GM19023 (cell line): ENCODE measurements around the gene TK1.
"Not testable (repeated sequence)": the region's sequence is repeated elsewhere in the genome, so short reads cannot be mapped to it uniquely, and the experiment has no call there.

Source experiments
- ATAC-seq: cut with Tn5 transposase; IDR thresholded peaks from one replicate; pipeline ENCODE4 v1.9.1; 2021; ENCODE audit warnings: mild to moderate bottlenecking, moderate library complexity; ENCODE audit not compliant: unreplicated experiment

TK1 gene

GRCh38 chr17:78180083-78180482, 6.8 kb downstream of the TK1 start:
- no peak for ATAC-seq

DNA sequence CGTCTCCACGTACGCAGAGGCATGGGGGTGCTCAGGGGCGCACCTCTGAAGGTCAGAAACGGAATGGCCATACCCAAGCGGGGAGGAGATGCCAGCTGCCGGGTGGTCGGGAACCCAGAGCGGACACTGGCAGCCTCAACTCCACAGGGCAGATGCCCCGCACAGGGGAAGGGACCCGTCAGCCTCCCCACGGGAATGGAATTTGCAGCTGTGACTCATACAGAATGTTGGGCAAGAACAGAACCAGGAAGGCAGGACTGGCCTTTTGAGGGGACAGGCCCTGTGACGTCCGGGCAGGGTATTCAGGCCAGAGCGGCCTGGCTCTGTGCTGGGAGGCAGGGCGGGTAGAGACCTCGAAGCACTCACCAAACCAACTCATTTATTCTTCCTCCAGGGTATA, 7.5 kb downstream of the TK1 start:
- ATAC-seq: no peak

- no peak for ATAC-seq
These were observed 10.3 kb downstream of the TK1 start for GRCh38 chr17:78176548-78177025.

DNA sequence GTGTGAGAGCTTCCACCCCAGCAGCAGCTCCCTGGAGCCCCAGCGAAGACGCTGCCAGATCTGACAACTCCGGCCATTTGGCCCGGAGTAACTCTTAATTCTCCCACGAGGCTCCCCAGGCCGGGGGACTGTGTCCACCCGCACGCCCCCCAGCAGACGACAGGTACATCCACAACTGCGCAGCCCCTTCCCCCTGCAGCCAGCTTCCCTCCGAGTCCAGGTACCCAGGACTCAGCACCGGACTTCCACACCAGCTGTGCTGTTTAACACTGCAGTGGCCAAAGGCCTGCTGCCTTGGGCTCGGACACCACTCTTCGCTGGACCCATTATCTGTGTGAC, 11.2 kb downstream of the TK1 start:
- no peak for ATAC-seq

GRCh38 chr17:78174870-78175642, 11.8 kb downstream of the TK1 start:
- no peak for ATAC-seq

GRCh38 chr17:78174346-78174869, 12.4 kb downstream of the TK1 start:
- ATAC-seq: no peak

DNA sequence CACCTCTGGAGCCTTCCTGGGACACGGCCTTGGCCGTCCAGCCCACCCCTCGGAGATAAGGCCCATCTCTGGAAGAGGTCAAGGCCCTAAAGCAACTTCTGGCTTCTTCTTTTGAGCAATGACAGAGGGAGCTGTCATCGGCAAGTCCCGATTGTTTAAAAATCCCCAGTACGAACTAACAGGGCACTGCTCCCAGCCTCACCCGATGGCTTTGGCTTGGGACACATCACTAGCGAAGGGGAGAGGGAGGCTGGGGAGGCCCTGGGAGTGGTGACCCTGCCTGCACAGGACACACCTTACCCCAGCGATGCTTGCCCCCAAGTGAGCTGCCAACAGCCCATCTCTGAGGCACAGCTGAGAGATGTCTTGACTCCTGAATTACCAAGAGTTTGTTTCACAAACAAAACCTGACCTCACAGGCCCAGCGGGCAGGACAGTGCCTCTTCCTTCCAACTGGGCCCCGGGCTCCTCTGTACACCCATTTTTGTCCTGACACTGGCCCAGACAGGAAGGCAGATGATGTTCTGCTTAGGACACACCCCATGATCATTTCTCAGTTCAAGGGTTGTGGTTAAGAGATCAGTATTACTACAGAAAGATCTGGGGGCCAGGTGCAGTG, 13.6 kb downstream of the TK1 start:
- ATAC-seq: no peak

- ATAC-seq: no peak
These were observed 14.4 kb downstream of the TK1 start for GRCh38 chr17:78172249-78173051.

GRCh38 chr17:78171591-78172248, 15.1 kb downstream of the TK1 start:
- ATAC-seq: not testable (repeated sequence)

DNA sequence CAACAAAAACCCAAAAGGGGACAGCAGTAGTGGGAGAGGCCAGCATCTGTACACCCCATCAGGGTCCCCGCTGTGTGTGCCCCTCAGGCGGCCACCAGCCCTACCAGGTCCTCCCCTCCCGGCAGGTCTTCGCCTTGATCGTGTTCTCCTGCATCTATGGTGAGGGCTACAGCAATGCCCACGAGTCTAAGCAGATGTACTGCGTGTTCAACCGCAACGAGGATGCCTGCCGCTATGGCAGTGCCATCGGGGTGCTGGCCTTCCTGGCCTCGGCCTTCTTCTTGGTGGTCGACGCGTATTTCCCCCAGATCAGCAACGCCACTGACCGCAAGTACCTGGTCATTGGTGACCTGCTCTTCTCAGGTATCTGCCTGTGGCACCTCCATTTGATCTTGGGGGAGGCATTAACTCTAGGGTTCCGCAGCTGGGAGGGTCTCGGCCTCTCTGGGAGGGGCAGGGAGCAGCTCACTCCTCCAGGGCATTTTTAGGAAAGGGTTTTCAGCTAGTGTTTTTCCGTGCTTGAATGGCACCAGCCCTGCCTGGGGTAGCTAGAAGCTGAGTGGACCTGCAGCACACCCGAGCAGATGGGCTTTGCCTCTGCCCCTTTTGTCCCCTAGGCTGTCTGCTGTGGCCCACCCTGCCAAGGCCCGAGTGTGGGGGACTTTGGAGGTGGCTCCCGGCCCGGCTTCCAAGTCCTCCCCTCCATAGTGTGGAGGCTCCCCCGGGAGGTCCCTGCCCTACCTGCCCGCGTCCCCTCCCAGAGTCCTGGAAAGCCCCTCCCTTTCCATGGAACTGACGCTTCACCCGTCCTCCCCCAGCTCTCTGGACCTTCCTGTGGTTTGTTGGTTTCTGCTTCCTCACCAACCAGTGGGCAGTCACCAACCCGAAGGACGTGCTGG, 15.9 kb downstream of the TK1 start:
- no peak for ATAC-seq

DNA sequence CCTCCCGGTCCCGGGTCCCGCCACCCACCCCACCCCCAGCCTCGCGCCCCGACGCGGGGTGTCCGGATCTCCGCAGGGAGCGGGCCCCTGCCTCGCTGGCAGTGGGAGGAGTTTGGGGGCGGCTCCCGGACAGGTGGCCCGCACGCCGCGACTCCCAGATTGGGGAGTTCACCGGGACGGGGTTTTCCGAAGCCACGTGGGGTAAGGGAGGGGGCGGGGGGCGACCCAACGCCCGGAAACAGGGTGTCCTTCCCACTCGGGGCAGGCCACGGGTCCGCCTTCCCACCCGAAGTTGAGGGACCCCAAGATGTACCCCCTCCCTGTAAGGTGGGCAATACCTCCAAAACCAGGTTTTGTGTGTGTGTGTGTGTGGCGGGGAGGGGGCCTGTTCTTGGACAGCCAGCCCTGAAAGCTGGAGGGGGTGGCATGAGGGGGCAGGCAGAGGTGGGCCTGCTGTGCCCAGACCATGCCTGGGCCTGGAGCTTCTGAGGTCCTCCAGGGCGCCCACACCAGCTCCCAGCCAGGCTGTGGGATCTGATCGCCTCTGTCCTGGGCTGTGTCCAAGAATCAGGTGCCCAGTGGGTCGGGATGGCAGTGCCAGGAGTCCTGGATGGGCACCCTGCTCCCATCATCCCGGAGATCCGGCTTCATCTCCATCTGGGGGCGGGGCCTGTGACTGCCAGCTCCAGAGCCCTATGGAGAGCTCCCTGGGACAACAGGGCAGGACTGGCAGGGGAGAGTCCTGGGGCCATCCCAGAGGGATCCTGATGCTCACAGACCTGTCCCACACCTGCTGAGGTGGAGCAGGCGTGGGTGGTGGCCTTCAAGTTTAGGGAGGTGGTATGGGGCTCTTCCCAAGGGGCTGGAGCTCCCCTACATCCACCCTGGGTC, 17.7 kb downstream of the TK1 start:
- peak; percentile 37 for ATAC-seq

- ATAC-seq: peak; percentile 59
These were observed 18.5 kb downstream of the TK1 start, which contains the start of gene SYNGR2 for GRCh38 chr17:78168242-78168902. TSS of gene SYNGR2 (plus strand) at chr17:78168581. CDS start at chr17:78168617, 36 bp downstream.

- ATAC-seq: no peak
These were observed 20.4 kb downstream of the TK1 start for GRCh38 chr17:78166416-78166815.

DNA sequence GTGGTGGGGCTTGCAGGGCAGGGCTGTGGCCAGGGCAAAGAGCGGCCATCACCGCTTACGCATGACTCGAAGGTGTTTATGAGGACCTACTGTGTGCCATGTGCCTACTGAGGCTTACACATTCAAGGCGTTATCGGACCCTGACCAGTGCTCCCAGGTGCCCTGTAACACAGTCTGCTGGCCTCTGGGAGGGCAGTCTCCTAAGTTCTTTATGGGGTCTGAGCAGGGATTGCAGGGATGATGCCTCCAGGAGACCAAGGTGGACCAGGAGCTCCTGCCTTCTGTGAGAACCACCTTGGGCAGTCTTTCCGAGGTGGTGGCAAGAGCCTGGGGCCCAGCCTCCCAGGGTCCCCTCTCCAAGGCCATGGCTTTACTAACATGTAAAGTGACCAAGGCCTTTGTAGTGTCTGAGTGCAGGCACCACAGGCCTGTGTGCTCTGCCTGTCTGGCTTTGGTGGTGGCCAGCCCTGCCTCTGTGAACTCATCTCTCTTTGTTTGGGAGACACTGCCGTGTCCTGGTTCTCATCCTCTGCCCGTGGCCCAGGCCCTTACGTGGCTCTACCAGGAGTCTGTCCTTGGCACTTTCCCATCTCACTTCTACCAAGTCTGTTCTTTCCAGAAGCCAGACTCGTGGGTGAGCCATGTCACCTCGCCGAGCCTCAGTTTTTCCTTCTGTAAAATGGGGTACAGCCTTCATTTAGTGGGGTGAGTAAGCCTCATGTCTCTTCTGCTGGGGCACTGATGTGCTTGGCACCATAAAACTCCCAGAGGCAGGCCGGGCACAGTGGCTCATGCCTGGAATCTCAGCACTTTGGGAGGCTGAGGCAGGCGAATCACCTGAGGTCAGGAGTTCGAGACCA, 21.9 kb downstream of the TK1 start:
- ATAC-seq: no peak

- no peak for ATAC-seq
These were observed 22.7 kb downstream of the TK1 start for GRCh38 chr17:78163881-78164747.

- ATAC-seq: no peak
These were observed 27.2 kb downstream of the TK1 start for GRCh38 chr17:78159575-78160158.
